ENCODE data around the gene ZP4. TPM values are rescaled to one million over a fixed set of nuclear protein-coding genes. Genes with fewer than 3 reads are reported as not detected.

ZP4 gene
- total and polyA plus RNA-seq, 2 of the 8 experiments (the other 6 are each of a cell fraction or from before 2014, with no cell fraction given): not detected

DNA sequence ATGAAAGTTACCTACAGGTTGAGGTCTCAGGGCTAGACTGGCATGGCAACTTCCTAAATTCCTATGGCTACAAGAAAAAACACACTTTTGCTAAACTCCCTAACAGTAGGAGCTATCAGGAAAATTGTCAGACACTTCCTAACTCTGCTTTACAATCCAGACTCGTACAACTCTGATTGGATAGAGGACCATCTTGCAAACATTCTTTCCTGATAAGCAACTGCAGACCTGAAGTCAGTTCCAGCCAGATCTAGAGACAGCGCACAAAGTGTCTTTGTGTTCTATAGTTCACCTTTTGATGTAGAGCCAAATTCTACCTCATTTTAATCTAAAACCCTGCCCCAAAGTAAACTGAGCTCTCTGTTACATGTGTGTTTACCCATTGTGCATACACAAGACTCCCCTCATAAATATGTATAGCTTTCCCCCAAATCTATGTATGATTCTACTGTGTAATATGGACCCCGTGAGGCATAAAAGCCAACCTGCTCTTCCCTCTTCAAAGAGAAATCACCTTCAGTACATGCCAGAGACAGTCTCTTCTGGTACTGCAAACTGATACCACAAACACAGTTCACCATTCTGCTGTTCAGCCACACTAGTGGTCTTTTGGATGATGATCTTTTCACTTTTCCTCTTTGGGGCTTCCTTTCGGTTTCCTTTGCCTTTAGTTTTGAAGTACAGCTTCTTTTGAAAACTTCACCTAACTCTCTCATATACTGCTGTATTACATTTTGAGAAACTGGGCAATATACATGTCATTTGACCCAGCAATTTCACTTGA is 21.7 kb downstream of the ZP4 start:
- Histone ChIP-seq H2BK15ac (ENCODE audit: low read length) (no peak overlapping the region), H2BK5ac (ENCODE audit: low read depth, low read length) (no peak overlapping the region), H3K23ac (ENCODE audit: insufficient read length) (no peak overlapping the region), H4K5ac (ENCODE audit: insufficient read length, low read depth, low read length) (no peak overlapping the region), H3K9ac (replicated peaks in 1 of 4; ENCODE audit: extremely low read depth in 1 of 4, low read depth in 3 of 4, low read length in 3 of 4) (no peak overlapping the region), H4K20me1 (replicated peaks in 1 of 2; ENCODE audit: control insufficient read depth in 1 of 2, insufficient read depth in 2 of 2, low read length in 2 of 2) (no peaks in the 10 kb centered on the region), H2AFZ (ENCODE audit: low read length) (no peak overlapping the region), H4K91ac (replicated peaks; ENCODE audit: insufficient read length, low read length) (no peak overlapping the region), H3K79me1 (ENCODE audit: low read depth, low read length) (no peaks in the 10 kb centered on the region), H3K9me3 (ENCODE audit: insufficient read depth in 2 of 2, low read depth in 1 of 2, low read length in 1 of 2) (no peaks in the 10 kb centered on the region), H2BK120ac (replicated peaks; ENCODE audit: low read depth, low read length) (no peak overlapping the region), H3K4ac (replicated peaks; ENCODE audit: insufficient read length, low read depth, low read length) (no peak overlapping the region), H2BK20ac (ENCODE audit: low read length) (no peak overlapping the region), H3K79me2 (ENCODE audit: control insufficient read depth in 1 of 2, insufficient read depth in 2 of 2, low read length in 2 of 2) (no peaks in the 10 kb centered on the region), H3K27ac (ENCODE audit: low read depth, low read length) (no peak overlapping the region), H2BK12ac (ENCODE audit: low read depth, low read length) (no peak overlapping the region), H3K4me3 (ENCODE audit: extremely low read depth in 1 of 4, insufficient read depth in 2 of 4, low read depth in 3 of 4, low read length in 4 of 4) (no peak overlapping the region), H2AK5ac (ENCODE audit: low read depth, low read length) (no peak overlapping the region), H3K36me3 (ENCODE audit: control insufficient read depth in 2 of 4, insufficient read depth in 4 of 4, low read length in 3 of 4) (no peaks in the 10 kb centered on the region), H4K8ac (ENCODE audit: extremely low read depth, insufficient read depth, low read length) (no peak overlapping the region), H3K18ac (ENCODE audit: extremely low read depth, low read length) (no peak overlapping the region), H3K56ac (replicated peaks; ENCODE audit: insufficient read length, low read depth, low read length) (no peak overlapping the region), H3K23me2 (ENCODE audit: low read depth, low read length) (no peaks in the 10 kb centered on the region), H3K4me2 (ENCODE audit: insufficient read depth in 1 of 2, low read depth in 2 of 2, low read length in 2 of 2) (no peak overlapping the region), H3K14ac (ENCODE audit: insufficient read length) (no peak overlapping the region), H3K4me1 (replicated peaks in 1 of 4; ENCODE audit: control insufficient read depth in 3 of 4, insufficient read depth in 4 of 4, low read length in 3 of 4) (peaks cover under 1 to 6% (median 4%) of the 10 kb centered on the region in 4 experiments; a peak in 4 of 7 replicates), H3K27me3 (replicated peaks in 1 of 4; ENCODE audit: control insufficient read depth in 3 of 4, extremely low read depth in 1 of 4, insufficient read depth in 3 of 4, low read length in 3 of 4) (peaks cover 4 to 10% (median 8%) of the 10 kb centered on the region in 4 experiments)
- ChIA-PET POLR2A (ENCODE audit: partially characterized antibody) (no interaction called here), CTCF (ENCODE audit: partially characterized antibody) (interaction anchor here (1.0 to 4.2 kb wide), 7 partner anchors 18 to 531 kb away, joined by 3 to 29 read pairs (median 3); no protein-coding TSS in a partner anchor)
- FAIRE-seq (no peak), DNase-seq (ENCODE audit: low read depth in 1 of 2, low spot score in 2 of 2) (no peak)
- 98% methylated on average over 4 of the region's 4 CpGs; no CpG with 5 or more reads in 1 of the 2 experiments for WGBS, 2 experiments (ENCODE audit: extremely low coverage in 1 of 2, insufficient coverage in 1 of 2, insufficient read length in 1 of 2, insufficient replicate concordance in 2 of 2, low coverage in 1 of 2, low lambda C conversion rate in 2 of 2, missing lambda C conversion rate in 1 of 2)
